ENCODE data around the gene TCEAL3.
"Not testable (repeated sequence)": the region's sequence is repeated elsewhere in the genome, so short reads cannot be mapped to it uniquely, and the experiment has no call there.

TCEAL3 gene

DNA sequence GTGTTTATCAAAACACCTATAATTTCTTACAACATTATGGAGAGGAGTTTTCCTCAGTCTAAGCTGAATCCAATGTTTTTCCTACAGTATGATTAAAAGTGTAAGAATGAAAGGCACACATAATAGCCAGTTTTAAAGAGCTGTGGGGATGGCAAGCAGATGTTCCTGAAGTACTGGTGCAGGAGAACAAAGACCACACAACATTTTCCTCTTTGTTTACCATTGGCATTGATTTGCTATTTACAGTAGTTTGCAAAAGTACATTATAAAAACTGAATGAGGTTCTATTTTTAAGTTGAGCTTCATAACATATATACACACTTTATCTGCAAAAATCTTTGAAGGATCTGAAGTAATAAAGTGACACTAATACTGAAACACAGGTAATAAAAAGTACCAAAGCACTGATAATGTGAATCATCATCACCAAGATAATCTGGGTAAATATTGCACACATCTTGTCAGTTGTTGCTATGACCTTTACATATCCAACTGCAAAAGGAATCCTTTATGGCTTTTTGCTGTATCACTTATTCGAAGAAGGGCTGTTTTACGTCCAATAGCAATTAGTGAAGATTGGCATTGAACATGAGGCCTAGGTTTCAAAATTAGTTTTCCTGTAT lies 43.5 kb downstream of the TCEAL3 start:
- no peak for DNase-seq (ENCODE audit: extremely low read depth, low read depth)
- no peak overlapping the region for H3K4me3 ChIP-seq (replicated peaks; ENCODE audit: low read depth, low read length)
- TF ChIP-seq, protein P1, sequence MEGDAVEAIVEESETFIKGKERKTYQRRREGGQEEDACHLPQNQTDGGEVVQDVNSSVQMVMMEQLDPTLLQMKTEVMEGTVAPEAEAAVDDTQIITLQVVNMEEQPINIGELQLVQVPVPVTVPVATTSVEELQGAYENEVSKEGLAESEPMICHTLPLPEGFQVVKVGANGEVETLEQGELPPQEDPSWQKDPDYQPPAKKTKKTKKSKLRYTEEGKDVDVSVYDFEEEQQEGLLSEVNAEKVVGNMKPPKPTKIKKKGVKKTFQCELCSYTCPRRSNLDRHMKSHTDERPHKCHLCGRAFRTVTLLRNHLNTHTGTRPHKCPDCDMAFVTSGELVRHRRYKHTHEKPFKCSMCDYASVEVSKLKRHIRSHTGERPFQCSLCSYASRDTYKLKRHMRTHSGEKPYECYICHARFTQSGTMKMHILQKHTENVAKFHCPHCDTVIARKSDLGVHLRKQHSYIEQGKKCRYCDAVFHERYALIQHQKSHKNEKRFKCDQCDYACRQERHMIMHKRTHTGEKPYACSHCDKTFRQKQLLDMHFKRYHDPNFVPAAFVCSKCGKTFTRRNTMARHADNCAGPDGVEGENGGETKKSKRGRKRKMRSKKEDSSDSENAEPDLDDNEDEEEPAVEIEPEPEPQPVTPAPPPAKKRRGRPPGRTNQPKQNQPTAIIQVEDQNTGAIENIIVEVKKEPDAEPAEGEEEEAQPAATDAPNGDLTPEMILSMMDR (IDR thresholded peaks at IDR 0.05; ENCODE audit: low read depth, low read length, missing control alignments), result no peak

DNA sequence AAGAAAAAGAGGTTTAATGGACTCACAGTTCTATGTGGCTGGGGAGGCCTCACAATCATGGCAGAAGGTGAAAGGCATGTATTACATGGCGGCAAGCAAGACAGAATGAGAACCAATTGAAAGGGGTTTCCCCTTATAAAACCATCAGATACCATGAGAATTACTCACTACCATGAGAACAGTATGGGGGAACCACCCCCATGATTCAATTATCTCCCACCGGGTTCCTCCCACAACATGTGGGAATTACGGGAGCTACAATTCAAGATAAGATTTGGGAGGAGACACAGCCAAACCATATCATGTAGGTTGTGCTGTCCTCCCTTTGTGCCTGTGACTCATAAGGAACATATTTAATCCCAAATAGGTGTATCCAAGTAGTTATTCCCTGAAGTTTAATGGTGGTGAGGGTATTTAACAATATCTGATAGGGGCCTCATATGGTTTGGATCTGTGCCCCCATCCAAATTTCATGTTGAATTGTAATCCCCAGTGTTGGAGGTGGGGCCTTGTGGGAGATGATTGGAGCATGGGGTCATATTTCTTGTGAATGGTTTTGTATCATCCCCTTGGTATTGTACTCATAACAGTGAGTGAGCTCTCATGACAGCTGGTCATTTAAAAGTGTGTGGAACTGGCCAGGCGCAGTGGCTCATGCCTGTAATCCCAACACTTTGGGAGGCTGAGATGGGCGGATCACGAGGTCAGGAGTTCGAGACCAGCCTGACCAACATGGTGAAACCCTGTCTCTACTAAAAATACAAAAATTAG lies 47.7 kb downstream of the TCEAL3 start:
- not testable (repeated sequence) for DNase-seq (ENCODE audit: extremely low read depth, low read depth); H3K4me3 ChIP-seq (replicated peaks; ENCODE audit: low read depth, low read length)

DNA sequence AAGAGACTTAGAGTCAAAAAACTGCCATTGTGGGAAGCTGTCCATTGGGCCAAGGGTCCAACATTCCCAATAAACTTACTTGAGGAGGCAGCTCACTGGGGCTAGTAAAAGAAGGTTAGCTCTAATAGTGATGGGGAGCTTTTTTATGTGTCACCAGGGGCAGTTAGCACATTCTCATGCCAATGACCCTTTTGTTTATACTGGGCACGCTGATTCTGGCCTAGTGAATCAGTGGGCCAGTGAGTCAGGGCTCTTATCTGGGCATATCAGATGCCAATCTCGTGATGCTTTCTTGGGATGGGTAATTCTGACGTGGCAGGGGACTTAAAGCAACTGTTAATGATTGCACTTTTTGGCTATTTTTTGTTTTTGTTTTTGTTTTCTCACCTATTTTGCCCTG lies 48.9 kb downstream of the TCEAL3 start:
- TF ChIP-seq, protein P1 (IDR thresholded peaks at IDR 0.05; ENCODE audit: low read depth, low read length, missing control alignments), result no peak
- no peak overlapping the region for H3K4me3 ChIP-seq (replicated peaks; ENCODE audit: low read depth, low read length)
- DNase-seq (ENCODE audit: extremely low read depth, low read depth), result no peak

DNA sequence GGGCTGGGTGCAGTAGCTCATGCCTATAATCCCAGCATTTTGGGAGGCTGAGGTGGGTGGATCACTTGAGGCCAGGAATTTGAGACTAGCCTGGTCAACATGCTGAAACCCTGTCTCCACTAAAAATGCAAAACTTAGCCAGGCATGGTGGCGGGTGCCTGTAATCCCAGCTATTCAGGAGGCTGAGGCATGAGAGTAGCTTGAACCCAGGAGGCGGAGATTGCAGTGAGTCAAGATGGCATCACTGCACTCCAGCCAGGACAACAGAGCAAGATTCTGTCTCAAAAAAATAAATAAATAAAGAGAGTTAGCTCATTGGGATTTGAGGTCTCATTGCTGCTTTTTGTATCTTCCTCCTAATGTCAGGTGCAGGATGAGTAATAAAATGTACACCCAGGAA lies 49.3 kb downstream of the TCEAL3 start:
- DNase-seq (ENCODE audit: extremely low read depth, low read depth); H3K4me3 ChIP-seq (replicated peaks; ENCODE audit: low read depth, low read length): not testable (repeated sequence)

DNA sequence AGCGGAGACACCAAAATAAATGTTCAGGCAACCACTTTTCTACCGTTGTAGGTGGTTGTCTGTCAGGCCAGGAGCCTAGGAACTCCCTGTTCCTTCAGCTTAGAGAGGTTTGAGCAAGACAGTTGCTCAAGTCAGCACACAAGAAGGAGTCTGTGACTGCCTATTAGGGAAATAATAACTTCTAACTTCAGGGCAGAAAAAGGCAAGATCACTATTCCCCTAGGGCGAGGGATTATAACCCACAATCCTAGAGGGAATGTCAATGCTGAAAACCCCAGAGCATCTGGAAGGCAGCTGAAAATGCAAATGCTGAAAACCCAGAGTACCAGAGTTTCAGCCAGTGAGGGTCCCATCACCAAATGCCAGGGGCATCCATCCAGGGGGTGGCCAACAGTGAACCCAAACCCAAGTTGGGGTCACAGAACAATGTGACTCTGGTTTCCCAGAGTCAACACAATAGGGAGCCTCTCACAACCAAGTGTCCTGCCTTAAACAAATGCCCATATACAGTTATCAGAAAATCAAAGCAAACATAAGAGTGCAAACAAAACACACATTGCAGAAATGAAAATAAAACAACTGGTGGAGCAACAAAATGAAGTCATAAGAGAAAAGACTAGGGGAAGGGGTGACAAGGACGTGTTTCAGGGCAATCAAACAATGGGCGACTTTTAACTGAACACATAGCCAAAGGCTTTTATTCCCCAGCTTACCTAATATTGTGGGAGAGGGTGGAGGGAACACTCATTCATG lies 51.1 kb downstream of the TCEAL3 start:
- DNase-seq (ENCODE audit: extremely low read depth, low read depth), result no peak
- H3K4me3 ChIP-seq (replicated peaks; ENCODE audit: low read depth, low read length), result no peak overlapping the region

DNA sequence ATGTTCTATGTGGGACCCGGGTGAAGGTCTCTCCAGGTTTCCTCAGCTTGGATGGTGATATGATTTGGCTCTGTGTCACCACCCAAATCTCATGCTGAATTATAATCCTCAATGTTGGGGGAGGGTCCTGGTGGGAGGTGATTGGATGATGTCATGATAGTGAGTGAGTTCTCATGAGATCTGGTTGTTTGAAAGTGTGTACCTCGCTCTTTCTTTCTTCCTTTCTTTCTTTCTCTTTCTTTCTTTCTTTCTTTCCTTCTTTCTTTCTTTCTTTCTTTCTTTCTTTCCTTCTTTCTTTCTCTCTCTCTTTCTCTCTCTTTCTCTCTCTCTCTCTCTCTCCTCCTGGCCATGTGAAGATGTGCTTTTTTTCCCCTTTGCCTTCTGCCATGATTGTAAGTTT lies 51.7 kb downstream of the TCEAL3 start:
- not testable (repeated sequence) for H3K4me3 ChIP-seq (replicated peaks; ENCODE audit: low read depth, low read length); DNase-seq (ENCODE audit: extremely low read depth, low read depth)

More for the DNA sequence above, 51.1 kb downstream of the TCEAL3 start:
- TF ChIP-seq, protein P1 (IDR thresholded peaks at IDR 0.05; ENCODE audit: low read depth, low read length, missing control alignments), result no peak
